ENCODE measurements around the gene CHL1. TPM values are rescaled to one million over a fixed set of nuclear protein-coding genes. Genes with fewer than 3 reads are reported as not detected.

Gene CHL1
- total and polyA plus RNA-seq, 2 experiments from 2014 or later = 0.24 TPM; not detected in 1

DNA sequence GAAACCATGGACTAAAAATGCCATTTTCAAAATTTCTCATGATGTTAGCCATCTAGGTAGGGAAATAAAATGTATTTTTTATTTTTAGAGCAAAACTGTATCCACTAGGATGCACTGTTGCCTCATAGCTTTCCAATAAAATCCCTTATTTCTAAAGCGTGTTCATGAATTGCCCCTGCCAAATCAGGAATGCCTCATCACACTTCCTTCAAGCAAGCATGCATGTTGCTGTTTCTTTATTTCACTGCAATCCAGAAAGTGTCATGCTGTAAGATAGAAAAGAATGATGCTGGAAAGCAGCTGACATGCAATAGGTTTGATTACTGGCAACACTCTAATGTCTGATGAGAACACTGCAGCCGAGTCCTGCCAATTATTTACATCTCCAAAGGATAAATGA lies 239.5 kb downstream of the CHL1 start:
- Histone ChIP-seq H3K4me3 (no peak overlapping the region), H3K9me3 (ENCODE audit: low read depth) (no peaks in the 10 kb centered on the region), H3K4me1 (ENCODE audit: low read depth) (no peaks in the 10 kb centered on the region), H3K27me3 (peaks cover 5% of the 10 kb centered on the region), H3K27ac (no peak overlapping the region), H3K36me3 (no peaks in the 10 kb centered on the region)
- DNase-seq (ENCODE audit: low read depth in 1 of 2, low spot score in 1 of 2) = no peak
- TF ChIP-seq, protein P1, sequence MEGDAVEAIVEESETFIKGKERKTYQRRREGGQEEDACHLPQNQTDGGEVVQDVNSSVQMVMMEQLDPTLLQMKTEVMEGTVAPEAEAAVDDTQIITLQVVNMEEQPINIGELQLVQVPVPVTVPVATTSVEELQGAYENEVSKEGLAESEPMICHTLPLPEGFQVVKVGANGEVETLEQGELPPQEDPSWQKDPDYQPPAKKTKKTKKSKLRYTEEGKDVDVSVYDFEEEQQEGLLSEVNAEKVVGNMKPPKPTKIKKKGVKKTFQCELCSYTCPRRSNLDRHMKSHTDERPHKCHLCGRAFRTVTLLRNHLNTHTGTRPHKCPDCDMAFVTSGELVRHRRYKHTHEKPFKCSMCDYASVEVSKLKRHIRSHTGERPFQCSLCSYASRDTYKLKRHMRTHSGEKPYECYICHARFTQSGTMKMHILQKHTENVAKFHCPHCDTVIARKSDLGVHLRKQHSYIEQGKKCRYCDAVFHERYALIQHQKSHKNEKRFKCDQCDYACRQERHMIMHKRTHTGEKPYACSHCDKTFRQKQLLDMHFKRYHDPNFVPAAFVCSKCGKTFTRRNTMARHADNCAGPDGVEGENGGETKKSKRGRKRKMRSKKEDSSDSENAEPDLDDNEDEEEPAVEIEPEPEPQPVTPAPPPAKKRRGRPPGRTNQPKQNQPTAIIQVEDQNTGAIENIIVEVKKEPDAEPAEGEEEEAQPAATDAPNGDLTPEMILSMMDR (IDR thresholded peaks at IDR 0.05; ENCODE audit: low read depth, low read length) = no peak

DNA sequence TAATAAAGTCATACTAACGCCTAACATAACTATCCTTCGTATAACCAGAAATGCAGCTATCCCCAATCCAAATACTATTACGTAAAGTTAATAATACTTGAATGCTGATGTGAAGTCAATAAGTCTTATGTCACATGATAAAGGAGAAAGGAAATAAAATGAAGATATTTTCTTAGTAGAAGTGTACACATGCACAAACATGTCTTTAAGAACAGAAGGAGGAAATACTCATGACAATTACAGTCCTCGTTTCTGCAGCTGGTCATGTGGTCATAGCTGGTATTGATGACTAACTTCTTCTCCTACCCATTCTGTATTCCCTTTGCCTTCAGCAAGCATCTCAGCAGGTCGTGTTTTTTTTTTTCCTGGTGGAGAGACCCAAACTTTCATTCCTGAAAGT lies 244.3 kb downstream of the CHL1 start:
- H3K27me3 ChIP-seq = peaks cover under 1% of the 10 kb centered on the region
- no peaks in the 10 kb centered on the region for H3K4me1 ChIP-seq (ENCODE audit: low read depth)
- no peak overlapping the region for H3K4me3 ChIP-seq
- no peaks in the 10 kb centered on the region for H3K36me3 ChIP-seq
- no peak overlapping the region for H3K27ac ChIP-seq
- TF ChIP-seq, protein P1 (IDR thresholded peaks at IDR 0.05; ENCODE audit: low read depth, low read length) = no peak
- no peak for DNase-seq (ENCODE audit: low read depth in 1 of 2, low spot score in 1 of 2)
- H3K9me3 ChIP-seq (ENCODE audit: low read depth) = no peaks in the 10 kb centered on the region

DNA sequence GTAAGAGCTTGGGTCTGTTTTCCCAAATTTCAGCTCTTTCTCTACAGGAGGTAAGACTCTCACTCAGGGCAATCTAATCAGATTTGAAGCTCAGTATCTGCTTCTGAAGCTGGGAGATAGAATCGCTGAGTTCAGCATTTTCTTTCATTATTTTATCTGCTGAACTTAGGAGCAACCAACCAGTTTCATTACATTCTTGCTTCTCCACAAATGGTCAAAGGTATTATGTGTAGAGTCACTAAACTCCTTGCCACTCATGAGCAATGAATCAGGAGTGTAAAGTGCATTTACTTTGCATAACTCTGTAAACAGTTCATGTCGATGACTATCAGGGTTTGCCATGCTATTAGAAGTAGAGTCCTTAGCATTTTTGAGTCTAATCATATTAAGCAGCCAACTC lies 249.4 kb downstream of the CHL1 start:
- Histone ChIP-seq H3K27ac (no peak overlapping the region), H3K4me1 (ENCODE audit: low read depth) (no peaks in the 10 kb centered on the region), H3K4me3 (no peak overlapping the region), H3K9me3 (ENCODE audit: low read depth) (no peaks in the 10 kb centered on the region), H3K27me3 (no peaks in the 10 kb centered on the region), H3K36me3 (no peaks in the 10 kb centered on the region)
- DNase-seq (ENCODE audit: low read depth in 1 of 2, low spot score in 1 of 2) = no peak
- TF ChIP-seq, protein P1 (IDR thresholded peaks at IDR 0.05; ENCODE audit: low read depth, low read length) = no peak

DNA sequence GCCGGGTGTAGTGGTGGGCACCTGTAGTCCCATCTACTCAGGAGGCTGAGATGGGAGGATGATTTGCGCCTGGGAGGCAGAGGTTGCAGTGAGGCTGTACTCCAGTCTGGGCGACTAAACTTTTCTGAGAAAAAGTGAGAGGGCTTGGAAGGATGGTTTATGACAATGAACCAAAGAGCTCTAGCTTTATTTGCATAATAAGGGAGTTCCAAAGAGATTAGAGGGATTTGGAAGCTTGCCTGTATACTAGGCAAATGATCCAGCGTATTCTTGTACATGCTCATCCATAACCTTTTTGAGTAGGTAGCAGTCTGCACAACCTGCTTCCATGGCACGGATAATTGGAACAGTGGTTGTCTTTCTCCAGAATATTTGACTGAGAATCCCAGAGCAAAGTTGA lies 251.1 kb downstream of the CHL1 start:
- no peak overlapping the region for H3K4me3 ChIP-seq
- no peak overlapping the region for H3K27ac ChIP-seq
- H3K36me3 ChIP-seq = no peaks in the 10 kb centered on the region
- no peak for DNase-seq (ENCODE audit: low read depth in 1 of 2, low spot score in 1 of 2)
- H3K9me3 ChIP-seq (ENCODE audit: low read depth) = no peaks in the 10 kb centered on the region
- H3K27me3 ChIP-seq = no peaks in the 10 kb centered on the region
- no peaks in the 10 kb centered on the region for H3K4me1 ChIP-seq (ENCODE audit: low read depth)
- TF ChIP-seq, protein P1 (IDR thresholded peaks at IDR 0.05; ENCODE audit: low read depth, low read length) = no peak

DNA sequence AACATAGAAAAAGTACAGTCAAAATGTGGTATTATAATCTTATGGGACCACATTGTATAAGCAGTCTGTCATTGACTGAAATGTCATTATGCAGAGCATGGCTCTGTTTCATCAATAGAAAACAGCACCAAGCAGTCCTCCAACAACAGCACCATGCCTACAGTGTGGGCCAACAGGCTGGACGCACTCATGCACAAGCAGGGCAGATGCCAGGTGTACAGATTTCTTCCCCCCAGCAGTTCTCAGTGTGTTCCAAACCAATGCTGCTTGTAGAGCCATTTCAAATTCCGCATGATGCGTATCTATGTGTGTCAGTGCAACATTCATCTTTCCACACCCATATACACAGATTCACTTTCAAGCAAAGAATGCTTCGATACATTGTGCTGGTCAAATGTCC lies 253.1 kb downstream of the CHL1 start:
- TF ChIP-seq, protein P1 (IDR thresholded peaks at IDR 0.05; ENCODE audit: low read depth, low read length) = no peak
- Histone ChIP-seq H3K27ac (no peak overlapping the region), H3K4me3 (no peak overlapping the region), H3K36me3 (no peaks in the 10 kb centered on the region), H3K9me3 (ENCODE audit: low read depth) (no peaks in the 10 kb centered on the region), H3K4me1 (ENCODE audit: low read depth) (no peaks in the 10 kb centered on the region), H3K27me3 (no peaks in the 10 kb centered on the region)
- no peak for DNase-seq (ENCODE audit: low read depth in 1 of 2, low spot score in 1 of 2)

DNA sequence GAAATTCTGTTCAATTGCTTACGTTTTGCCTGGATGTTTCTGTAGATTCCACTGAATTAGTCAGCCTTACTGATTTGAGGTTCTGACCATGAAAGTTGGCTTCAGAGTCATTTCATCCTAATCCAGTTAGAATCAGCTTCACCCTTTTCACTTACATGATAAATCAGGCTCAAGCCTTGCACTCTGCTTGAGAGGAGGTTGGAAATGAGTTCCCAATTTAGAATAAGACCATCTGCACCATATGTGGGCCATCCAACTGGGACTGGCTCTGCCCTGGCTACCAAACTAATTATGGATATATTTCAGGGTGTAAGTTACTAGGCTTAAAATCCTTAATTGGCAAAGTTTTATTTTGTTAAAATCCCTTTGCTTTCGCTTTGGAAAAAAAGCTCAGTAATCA lies 255.7 kb downstream of the CHL1 start:
- TF ChIP-seq, protein P1 (IDR thresholded peaks at IDR 0.05; ENCODE audit: low read depth, low read length) = no peak
- H3K9me3 ChIP-seq (ENCODE audit: low read depth) = no peaks in the 10 kb centered on the region
- DNase-seq (ENCODE audit: low read depth in 1 of 2, low spot score in 1 of 2) = no peak

More for the DNA sequence above, 255.7 kb downstream of the CHL1 start:
- Histone ChIP-seq H3K4me3 (no peak overlapping the region), H3K27ac (no peak overlapping the region), H3K36me3 (no peaks in the 10 kb centered on the region), H3K27me3 (no peaks in the 10 kb centered on the region), H3K4me1 (ENCODE audit: low read depth) (no peaks in the 10 kb centered on the region)
